GM23338 (cell line): ENCODE results near the gene KIRREL3. TPM values are rescaled to one million over a fixed set of nuclear protein-coding genes. Genes with fewer than 3 reads are reported as not detected.

Source experiments
- ATAC-seq: fragments of 200-7000 bp; cut with Tn5 transposase; 3 replicates; pipeline ENCODE4 v1.9.1; 2020
- DNase-seq: peaks from one replicate; pipeline ENCODE4 v3.0.0-alpha.2; 2015; ENCODE audit warnings: low spot score
- H2AFZ ChIP-seq: fragments of 200-600 bp; sonication (generic); 2 replicates; pipeline ENCODE4 v1.8.0; 2016; ENCODE audit warnings: antibody characterized with exemption, mild to moderate bottlenecking, moderate library complexity
- H3F3A ChIP-seq: fragments of 200-600 bp; sonication (generic); replicated peaks from 2 replicates; pipeline ENCODE4 v1.8.0; 2017; ENCODE audit warnings: antibody characterized with exemption, mixed run types, low read depth
- H3K27ac ChIP-seq: fragments of 200-600 bp; sonication (generic); 2 replicates; pipeline ENCODE4 v1.6.1; 2016; ENCODE audit warnings: low read depth
- H3K27me3 ChIP-seq: fragments of 200-600 bp; sonication (generic); 2 replicates; pipeline ENCODE4 v1.8.0; 2016; ENCODE audit warnings: mild to moderate bottlenecking, mixed run types, moderate library complexity; ENCODE audit not compliant: insufficient read depth
- H3K36me3 ChIP-seq: fragments of 200-600 bp; sonication (generic); 2 replicates; pipeline ENCODE4 v1.8.0; 2016; ENCODE audit warnings: mild to moderate bottlenecking; ENCODE audit not compliant: insufficient read depth
- H3K4me1 ChIP-seq: fragments of 200-600 bp; sonication (generic); 2 replicates; pipeline ENCODE4 v1.8.0; 2016; ENCODE audit warnings: mild to moderate bottlenecking, moderate library complexity; ENCODE audit not compliant: insufficient read depth
- H3K4me2 ChIP-seq: fragments of 200-600 bp; sonication (generic); 2 replicates; pipeline ENCODE4 v1.7.1; 2017; ENCODE audit warnings: mixed run types
- H3K4me3 ChIP-seq: fragments of 200-600 bp; sonication (generic); 2 replicates; pipeline ENCODE4 v1.6.1; 2016; ENCODE audit warnings: mixed run types
- H3K79me2 ChIP-seq: fragments of 200-600 bp; sonication (generic); replicated peaks from 2 replicates; pipeline ENCODE4 v1.8.0; 2017; ENCODE audit warnings: mild to moderate bottlenecking; ENCODE audit not compliant: insufficient read depth
- H3K9me2 ChIP-seq: fragments of 200-600 bp; sonication (generic); 2 replicates; pipeline ENCODE4 v1.8.0; 2017; ENCODE audit not compliant: insufficient read depth
- H4K20me1 ChIP-seq: fragments of 200-600 bp; sonication (generic); replicated peaks from 2 replicates; pipeline ENCODE4 v1.8.0; 2017; ENCODE audit warnings: mild to moderate bottlenecking; ENCODE audit not compliant: insufficient read depth
- H3K27ac Mint-ChIP-seq: 2 replicates; pipeline ENCODE4 v1.8.0; 2020; ENCODE audit warnings: inconsistent platforms, mild to moderate bottlenecking, moderate library complexity, mixed read lengths
- H3K27me3 Mint-ChIP-seq: 3 replicates; pipeline ENCODE4 v1.8.0; 2022; ENCODE audit warnings: low read depth, mild to moderate bottlenecking, moderate library complexity, mixed read lengths, inconsistent platforms; ENCODE audit not compliant: insufficient read depth, poor library complexity
- H3K36me3 Mint-ChIP-seq: 3 replicates; pipeline ENCODE4 v1.8.0; 2021; ENCODE audit warnings: low read depth, mild to moderate bottlenecking, inconsistent platforms, moderate library complexity, mixed read lengths
- H3K4me1 Mint-ChIP-seq: 3 replicates; pipeline ENCODE4 v1.8.0; 2020; ENCODE audit warnings: mild to moderate bottlenecking, inconsistent platforms, mixed read lengths
- H3K4me3 Mint-ChIP-seq: 3 replicates; pipeline ENCODE4 v1.8.0; 2021; ENCODE audit warnings: moderate library complexity, mild to moderate bottlenecking, inconsistent platforms, mixed read lengths
- H3K9me3 Mint-ChIP-seq: 3 replicates; pipeline ENCODE4 v1.8.0; 2020; ENCODE audit warnings: moderate library complexity, mild to moderate bottlenecking, inconsistent platforms, mixed read lengths
- CREB1 ChIP-seq: fragments of 250-450 bp; sonication (Bioruptor Pico); IDR thresholded peaks from 2 replicates; pipeline ENCODE4 v1.5.0; 2020; ENCODE audit warnings: low read depth, mild to moderate bottlenecking, moderate library complexity
- ETS1 ChIP-seq: IDR thresholded peaks from 2 replicates; pipeline ENCODE4 v1.6.1; 2016; ENCODE audit warnings: antibody characterized with exemption
- EZH2phosphoT487 ChIP-seq: fragments of 200-600 bp; sonication (generic); IDR thresholded peaks from one replicate; pipeline ENCODE4 v1.8.1; 2018; ENCODE audit warnings: antibody characterized with exemption; ENCODE audit not compliant: unreplicated experiment
- JUNB ChIP-seq: IDR thresholded peaks from one replicate; pipeline ENCODE4 v1.6.1; 2016; ENCODE audit warnings: antibody characterized with exemption; ENCODE audit not compliant: unreplicated experiment
- NANOG ChIP-seq: IDR thresholded peaks from 2 replicates; pipeline ENCODE4 v1.6.1; 2016; ENCODE audit warnings: antibody characterized with exemption, borderline replicate concordance
- STAT1 ChIP-seq: IDR thresholded peaks from one replicate; pipeline ENCODE4 v1.6.1; 2016; ENCODE audit warnings: antibody characterized with exemption; ENCODE audit not compliant: unreplicated experiment
- ZNF114 ChIP-seq: fragments of 250-450 bp; sonication (Bioruptor Pico); IDR thresholded peaks from 2 replicates; pipeline ENCODE4 v1.5.0; 2020; ENCODE audit warnings: mild to moderate bottlenecking, moderate library complexity
- ZNF331 ChIP-seq: fragments of 250-450 bp; sonication (Bioruptor Pico); IDR thresholded peaks from 2 replicates; pipeline ENCODE4 v1.5.0; 2020; ENCODE audit warnings: low read depth, mild to moderate bottlenecking, moderate library complexity
- polyA plus RNA-seq: library from polyadenylated mRNA; unstranded; fragments of >200 nt; fragmentation: Nextera tagmentation; extraction: Ambion mirVana; gene quantifications from 2 replicates; pipeline ENCODE4 v1.2.1, GENCODE V29; 2016
- total RNA-seq: library from RNA; depleted of rRNA; stranded (reverse); fragments of >200 nt; shearing (Covaris generic); gene quantifications from 2 replicates; pipeline ENCODE4 v1.2.3, GENCODE V29; 2014
- TF ChIP-seq, protein P1 (sequence below): IDR thresholded peaks from one replicate; pipeline ENCODE4 v1.6.1; 2018; ENCODE audit warnings: antibody characterized with exemption; ENCODE audit not compliant: unreplicated experiment

The KIRREL3 gene
- total and polyA plus RNA-seq, 2 experiments from 2014 or later, result 0.13 to 1.5 TPM

DNA sequence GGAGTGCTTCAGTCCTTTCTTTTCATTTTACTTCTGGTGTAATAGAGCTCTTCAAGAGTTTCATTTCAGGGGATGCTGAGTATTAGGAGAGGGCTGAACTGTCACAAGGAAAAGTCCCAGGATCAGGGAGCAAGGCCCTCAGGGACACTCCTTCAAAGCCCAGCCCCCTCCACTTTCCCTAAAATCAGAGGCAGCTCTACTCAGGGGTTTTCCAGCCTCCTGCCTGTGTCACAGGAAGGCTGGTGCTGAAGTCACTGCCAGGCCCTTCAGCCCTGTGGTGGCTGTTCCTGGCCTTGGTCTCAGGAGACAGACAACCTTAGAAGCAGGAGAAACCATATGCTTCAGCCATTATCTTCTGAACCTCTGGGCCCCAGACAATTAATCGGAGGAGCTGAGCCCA, 36.4 kb upstream of the KIRREL3 start (continued):
- TF ChIP-seq ETS1, result no peak
- no peak for TF ChIP-seq ZNF331 (CRISPR knock-in tag)
- no peak for TF ChIP-seq ZNF114 (CRISPR knock-in tag)
- TF ChIP-seq CREB1 (CRISPR knock-in tag), result no peak
- no peak for TF ChIP-seq EZH2phosphoT487
- TF ChIP-seq, protein P1, sequence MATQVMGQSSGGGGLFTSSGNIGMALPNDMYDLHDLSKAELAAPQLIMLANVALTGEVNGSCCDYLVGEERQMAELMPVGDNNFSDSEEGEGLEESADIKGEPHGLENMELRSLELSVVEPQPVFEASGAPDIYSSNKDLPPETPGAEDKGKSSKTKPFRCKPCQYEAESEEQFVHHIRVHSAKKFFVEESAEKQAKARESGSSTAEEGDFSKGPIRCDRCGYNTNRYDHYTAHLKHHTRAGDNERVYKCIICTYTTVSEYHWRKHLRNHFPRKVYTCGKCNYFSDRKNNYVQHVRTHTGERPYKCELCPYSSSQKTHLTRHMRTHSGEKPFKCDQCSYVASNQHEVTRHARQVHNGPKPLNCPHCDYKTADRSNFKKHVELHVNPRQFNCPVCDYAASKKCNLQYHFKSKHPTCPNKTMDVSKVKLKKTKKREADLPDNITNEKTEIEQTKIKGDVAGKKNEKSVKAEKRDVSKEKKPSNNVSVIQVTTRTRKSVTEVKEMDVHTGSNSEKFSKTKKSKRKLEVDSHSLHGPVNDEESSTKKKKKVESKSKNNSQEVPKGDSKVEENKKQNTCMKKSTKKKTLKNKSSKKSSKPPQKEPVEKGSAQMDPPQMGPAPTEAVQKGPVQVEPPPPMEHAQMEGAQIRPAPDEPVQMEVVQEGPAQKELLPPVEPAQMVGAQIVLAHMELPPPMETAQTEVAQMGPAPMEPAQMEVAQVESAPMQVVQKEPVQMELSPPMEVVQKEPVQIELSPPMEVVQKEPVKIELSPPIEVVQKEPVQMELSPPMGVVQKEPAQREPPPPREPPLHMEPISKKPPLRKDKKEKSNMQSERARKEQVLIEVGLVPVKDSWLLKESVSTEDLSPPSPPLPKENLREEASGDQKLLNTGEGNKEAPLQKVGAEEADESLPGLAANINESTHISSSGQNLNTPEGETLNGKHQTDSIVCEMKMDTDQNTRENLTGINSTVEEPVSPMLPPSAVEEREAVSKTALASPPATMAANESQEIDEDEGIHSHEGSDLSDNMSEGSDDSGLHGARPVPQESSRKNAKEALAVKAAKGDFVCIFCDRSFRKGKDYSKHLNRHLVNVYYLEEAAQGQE, result no peak

- H3K9me3 Mint-ChIP-seq, result no peaks in the 10 kb centered on the region
- H3K36me3 ChIP-seq, result no peaks in the 10 kb centered on the region
- no peak for ATAC-seq
- TF ChIP-seq STAT1 (no peak), JUNB (no peak), ETS1 (no peak), CREB1 (CRISPR knock-in tag) (no peak), EZH2phosphoT487 (no peak), NANOG (no peak), ZNF114 (CRISPR knock-in tag) (no peak)
- TF ChIP-seq, protein P1, result no peak
- no peaks in the 10 kb centered on the region for H3K27me3 ChIP-seq
- H3K4me1 Mint-ChIP-seq, result peaks cover 29% of the 10 kb centered on the region
- H3K4me3 ChIP-seq, result no peak overlapping the region
- no peak for DNase-seq
- no peaks in the 10 kb centered on the region for H3K27me3 Mint-ChIP-seq
- no peaks in the 10 kb centered on the region for H3F3A ChIP-seq
- H3K27ac Mint-ChIP-seq, result no peak overlapping the region
- H3K4me1 ChIP-seq, result peaks cover 9% of the 10 kb centered on the region; the same call in 1 of the 2 replicates
- H3K4me3 Mint-ChIP-seq, result no peak overlapping the region
- no peak overlapping the region for H3K27ac ChIP-seq
- H3K79me2 ChIP-seq, result no peaks in the 10 kb centered on the region
- peaks cover 4% of the 10 kb centered on the region; the same call in 1 of the 2 replicates for H3K9me2 ChIP-seq
- no peak overlapping the region for H2AFZ ChIP-seq
- no peak overlapping the region for H3K4me2 ChIP-seq
- no peaks in the 10 kb centered on the region for H3K36me3 Mint-ChIP-seq
- H4K20me1 ChIP-seq, result no peaks in the 10 kb centered on the region
These were observed 35.3 kb upstream of the KIRREL3 start for GRCh38 chr11:127035824-127036223.
